ENCODE results near the gene RRP1.

GRCh38 chr21:43815991-43816390 lies 26.6 kb downstream of the RRP1 start:
- TF ChIP-seq POLR2AphosphoS5 (IDR thresholded peaks at IDR 0.05; ENCODE audit: borderline replicate concordance, low read depth, low read length) (no peak), EZH2 (IDR thresholded peaks at IDR 0.05) (no peak)

Data from SK-N-MC (cell line).